ENCODE measurements around the gene NME8. TPM values are rescaled to one million over a fixed set of nuclear protein-coding genes. Genes with fewer than 3 reads are reported as not detected.

The NME8 gene
- total RNA-seq, 2 experiments from 2014 or later: not detected

- CTCF ChIA-PET (ENCODE audit: unreplicated experiment): no interaction called here
- Histone ChIP-seq H3K79me2 (ENCODE audit: insufficient read depth, low read depth, low read length) (no peaks in the 10 kb centered on the region), H3K9me3 (ENCODE audit: low read length) (no peaks in the 10 kb centered on the region), H4K20me1 (ENCODE audit: insufficient read depth, low read length) (no peaks in the 10 kb centered on the region), H3K4me3 (ENCODE audit: low read depth, low read length, poor library complexity, severe bottlenecking) (no peak overlapping the region), H3K4me2 (ENCODE audit: low read length) (no peak overlapping the region), H3K9me2 (ENCODE audit: insufficient read depth, low read length) (no peaks in the 10 kb centered on the region), H3K27ac (ENCODE audit: low read depth, low read length, poor library complexity, severe bottlenecking) (no peak overlapping the region), H2AFZ (ENCODE audit: low read length) (no peak overlapping the region), H3K4me1 (ENCODE audit: insufficient read depth, low read length, poor library complexity, severe bottlenecking) (no peaks in the 10 kb centered on the region), H3K36me3 (ENCODE audit: insufficient read depth, low read length) (no peaks in the 10 kb centered on the region)
- intact Hi-C loops (cut with micrococcal nuclease; ENCODE audit: unreplicated experiment): no loop called here
- no peak for DNase-seq (ENCODE audit: low spot score)
- TF ChIP-seq EZH2phosphoT487 (IDR thresholded peaks at IDR 0.05; ENCODE audit: borderline replicate concordance, low read depth, low read length): no peak
- POLR2A ChIA-PET: no interaction called here
- no TSS peak for BruUV-seq (replicated peaks)
These were observed 24.8 kb upstream of the NME8 start for GRCh38 chr7:37823557-37823956.

- H3K4me1 ChIP-seq (ENCODE audit: insufficient read depth, low read length, poor library complexity, severe bottlenecking): no peaks in the 10 kb centered on the region
- no peak overlapping the region for H2AFZ ChIP-seq (ENCODE audit: low read length)
- no peak for TF ChIP-seq EZH2phosphoT487 (IDR thresholded peaks at IDR 0.05; ENCODE audit: borderline replicate concordance, low read depth, low read length)
- TF ChIP-seq CTCF (conservative IDR thresholded peaks at IDR 0.05; ENCODE audit: low read length): no peak
- CTCF ChIA-PET (ENCODE audit: unreplicated experiment): no interaction called here
- no peak overlapping the region for H3K4me2 ChIP-seq (ENCODE audit: low read length)
- intact Hi-C loops (cut with micrococcal nuclease; ENCODE audit: unreplicated experiment): no loop called here
- no peak overlapping the region for H3K4me3 ChIP-seq (ENCODE audit: low read depth, low read length, poor library complexity, severe bottlenecking)
- no peaks in the 10 kb centered on the region for H3K79me2 ChIP-seq (ENCODE audit: insufficient read depth, low read depth, low read length)
- no TSS peak for BruUV-seq (replicated peaks)
- H4K20me1 ChIP-seq (ENCODE audit: insufficient read depth, low read length): no peaks in the 10 kb centered on the region
- POLR2A ChIA-PET: no interaction called here
- no peaks in the 10 kb centered on the region for H3K9me2 ChIP-seq (ENCODE audit: insufficient read depth, low read length)
- DNase-seq (ENCODE audit: low spot score): no peak
- no peak overlapping the region for H3K27ac ChIP-seq (ENCODE audit: low read depth, low read length, poor library complexity, severe bottlenecking)
- no peaks in the 10 kb centered on the region for H3K9me3 ChIP-seq (ENCODE audit: low read length)
- H3K36me3 ChIP-seq (ENCODE audit: insufficient read depth, low read length): no peaks in the 10 kb centered on the region
These were observed 23.4 kb upstream of the NME8 start for GRCh38 chr7:37825038-37825437.

GRCh38 chr7:37826825-37827224 is 21.6 kb upstream of the NME8 start:
- Histone ChIP-seq H3K4me1 (ENCODE audit: insufficient read depth, low read length, poor library complexity, severe bottlenecking) (no peaks in the 10 kb centered on the region), H3K4me3 (ENCODE audit: low read depth, low read length, poor library complexity, severe bottlenecking) (no peak overlapping the region), H2AFZ (ENCODE audit: low read length) (no peak overlapping the region), H3K36me3 (ENCODE audit: insufficient read depth, low read length) (no peaks in the 10 kb centered on the region), H3K9me2 (ENCODE audit: insufficient read depth, low read length) (no peaks in the 10 kb centered on the region), H3K9me3 (ENCODE audit: low read length) (no peaks in the 10 kb centered on the region), H4K20me1 (ENCODE audit: insufficient read depth, low read length) (no peaks in the 10 kb centered on the region), H3K27ac (ENCODE audit: low read depth, low read length, poor library complexity, severe bottlenecking) (no peak overlapping the region), H3K79me2 (ENCODE audit: insufficient read depth, low read depth, low read length) (no peaks in the 10 kb centered on the region), H3K4me2 (ENCODE audit: low read length) (no peak overlapping the region)
- ChIA-PET CTCF (ENCODE audit: unreplicated experiment) (no interaction called here), POLR2A (interaction anchor here (0.9 kb wide), 1 partner anchor 11 kb away, joined by 3 read pairs; no protein-coding TSS in a partner anchor)
- no TSS peak for BruUV-seq (replicated peaks)
- intact Hi-C loops (cut with micrococcal nuclease; ENCODE audit: unreplicated experiment): no loop called here
- no peak for DNase-seq (ENCODE audit: low spot score)
- TF ChIP-seq CTCF (conservative IDR thresholded peaks at IDR 0.05; ENCODE audit: low read length) (no peak), EZH2phosphoT487 (IDR thresholded peaks at IDR 0.05; ENCODE audit: borderline replicate concordance, low read depth, low read length) (no peak)
